ENCODE data around the gene PROC. TPM values are rescaled to one million over a fixed set of nuclear protein-coding genes. Genes with fewer than 3 reads are reported as not detected.

Gene PROC
- total RNA-seq (2021; ENCODE audit: unreplicated experiment), result not detected
- not detected in 2 replicates for polyA plus RNA-seq (2012)
- percentile 12 among the genes with signal in this experiment for Bru-seq, nascent RNA
- BruChase-seq, experiment 1, labeled RNA remaining after a 6-hour chase, result not detected
- BruChase-seq, experiment 2, labeled RNA remaining after a 2-hour chase, result percentile 10 among the genes with signal in this experiment
- long read RNA-seq, result 0 reads

- RAD21 ChIA-PET (ENCODE audit: low non-redundant PET in 1 of 2, low total read pairs in 2 of 2, uncharacterized antibody in 2 of 2, unreplicated experiment in 2 of 2), result no interaction called here
- DNase-seq (ENCODE audit: low read depth, low spot score) (no peak), ATAC-seq (no peak)
- Histone ChIP-seq H3K4me3 (replicated peaks in 1 of 2; ENCODE audit: low read depth in 1 of 2, low read length in 2 of 2) (no peak within 1 kb of the TSS), H2AFZ (ENCODE audit: low read depth, low read length, poor library complexity, severe bottlenecking) (no peak within 1 kb of the TSS), H3K9me2 (ENCODE audit: insufficient read depth) (no peaks in the 10 kb centered on the region), H3K4me2 (ENCODE audit: low read length) (no peak within 1 kb of the TSS), H4K20me1 (ENCODE audit: insufficient read depth) (no peaks in the 10 kb centered on the region), H3K27ac (ENCODE audit: low read depth, low read length) (no peak within 1 kb of the TSS), H3K9me3 (ENCODE audit: control insufficient read depth in 1 of 2, insufficient read depth in 1 of 2, low read depth in 1 of 2, low read length in 2 of 2) (no peaks in the 10 kb centered on the region), H3K4me1 (ENCODE audit: control insufficient read depth in 1 of 2, insufficient read depth in 2 of 2, low read length in 2 of 2) (peaks cover 9 to 27% of the 10 kb centered on the region in 2 experiments), H3K79me2 (ENCODE audit: insufficient read depth, low read length) (no peaks in the 10 kb centered on the region), H3K9ac (ENCODE audit: low read length) (no peak within 1 kb of the TSS), H3K27me3 (ENCODE audit: insufficient read depth, low read length) (no peaks in the 10 kb centered on the region; the same call in 1 of the 2 replicates), H3K36me3 (ENCODE audit: control insufficient read depth in 1 of 2, insufficient read depth in 2 of 2, low read length in 2 of 2) (no peaks in the 10 kb centered on the region)
- BruUV-seq (replicated peaks), result no TSS peak
- no peak for TF ChIP-seq TCF7L2 (IDR thresholded peaks at IDR 0.05; ENCODE audit: borderline replicate concordance, extremely low read depth, insufficient read depth, insufficient read length)
- intact Hi-C loops (cut with micrococcal nuclease), result no loop called here
- POLR2A ChIA-PET, result no interaction called here
- CTCF ChIA-PET, result interaction anchor here (1.7 kb wide), 1 partner anchor 221 kb away, joined by 4 read pairs; no protein-coding TSS in a partner anchor
These were observed at the start of gene PROC for GRCh38 chr2:127418300-127419111. Gene PROC (plus strand): TSS chr2:127418427. CDS start chr2:127419943, 1,516 bp downstream.

GRCh38 chr2:127370010-127370409 lies 48.2 kb upstream of the PROC start:
- BruUV-seq (replicated peaks), result no TSS peak

More at GRCh38 chr2:127370010-127370409, 48.2 kb upstream of the PROC start:
- no peak overlapping the region for H3K9ac ChIP-seq (ENCODE audit: low read length)
- no peak overlapping the region for H3K27ac ChIP-seq (ENCODE audit: low read depth, low read length)
- intact Hi-C loops (cut with micrococcal nuclease), result loop anchor here (5.0 kb wide), 1 partner anchor 107 kb away; no protein-coding TSS in a partner anchor
- ChIA-PET RAD21 (ENCODE audit: low non-redundant PET in 1 of 2, low total read pairs in 2 of 2, uncharacterized antibody in 2 of 2, unreplicated experiment in 2 of 2) (no interaction called here), CTCF (no interaction called here), POLR2A (no interaction called here)
- peaks cover 6 to 9% of the 10 kb centered on the region in 2 experiments; a peak in 3 of 4 replicates for H3K4me1 ChIP-seq (ENCODE audit: control insufficient read depth in 1 of 2, insufficient read depth in 2 of 2, low read length in 2 of 2)
- ATAC-seq (no peak), DNase-seq (ENCODE audit: low read depth, low spot score) (no peak)
- H3K79me2 ChIP-seq (ENCODE audit: insufficient read depth, low read length), result peaks cover 41% of the 10 kb centered on the region
- no peaks in the 10 kb centered on the region for H4K20me1 ChIP-seq (ENCODE audit: insufficient read depth)
- H3K4me2 ChIP-seq (ENCODE audit: low read length), result no peak overlapping the region
- H3K9me2 ChIP-seq (ENCODE audit: insufficient read depth), result no peaks in the 10 kb centered on the region
- no peaks in the 10 kb centered on the region for H3K36me3 ChIP-seq (ENCODE audit: control insufficient read depth in 1 of 2, insufficient read depth in 2 of 2, low read length in 2 of 2)
- no peaks in the 10 kb centered on the region for H3K27me3 ChIP-seq (ENCODE audit: insufficient read depth, low read length)
- TF ChIP-seq CEBPB (IDR thresholded peaks at IDR 0.05; ENCODE audit: low read depth) (no peak), SIN3A (IDR thresholded peaks at IDR 0.05; ENCODE audit: low read depth) (no peak), POLR2A (IDR thresholded peaks at IDR 0.05; ENCODE audit: borderline replicate concordance, extremely low read depth, insufficient read depth, insufficient read length) (no peak), EZH2 (IDR thresholded peaks at IDR 0.05) (no peak), EZH2phosphoT487 (IDR thresholded peaks at IDR 0.05; ENCODE audit: borderline replicate concordance) (no peak), MAX (IDR thresholded peaks at IDR 0.05) (no peak), RAD21 (IDR thresholded peaks at IDR 0.05; ENCODE audit: low read depth) (no peak), ZBTB33 (IDR thresholded peaks at IDR 0.05; ENCODE audit: extremely low read depth, insufficient replicate concordance, low read length) (no peak)
- H3K4me3 ChIP-seq (replicated peaks in 1 of 2; ENCODE audit: low read depth in 1 of 2, low read length in 2 of 2), result no peak overlapping the region
- H2AFZ ChIP-seq (ENCODE audit: low read depth, low read length, poor library complexity, severe bottlenecking), result no peak overlapping the region
- no peaks in the 10 kb centered on the region for H3K9me3 ChIP-seq (ENCODE audit: control insufficient read depth in 1 of 2, insufficient read depth in 1 of 2, low read depth in 1 of 2, low read length in 2 of 2)

Data from HCT116 (cell line).